HG03469 (cell line): ENCODE data around the gene TBXAS1.
"Not testable (repeated sequence)": the region's sequence is repeated elsewhere in the genome, so short reads cannot be mapped to it uniquely, and the experiment has no call there.

Experiments used
- ATAC-seq: cut with Tn5 transposase; IDR thresholded peaks from one replicate; pipeline ENCODE4 v1.9.1; 2021; ENCODE audit warnings: mild to moderate bottlenecking, moderate library complexity, moderate number of reproducible peaks; ENCODE audit not compliant: unreplicated experiment

TBXAS1 gene

DNA sequence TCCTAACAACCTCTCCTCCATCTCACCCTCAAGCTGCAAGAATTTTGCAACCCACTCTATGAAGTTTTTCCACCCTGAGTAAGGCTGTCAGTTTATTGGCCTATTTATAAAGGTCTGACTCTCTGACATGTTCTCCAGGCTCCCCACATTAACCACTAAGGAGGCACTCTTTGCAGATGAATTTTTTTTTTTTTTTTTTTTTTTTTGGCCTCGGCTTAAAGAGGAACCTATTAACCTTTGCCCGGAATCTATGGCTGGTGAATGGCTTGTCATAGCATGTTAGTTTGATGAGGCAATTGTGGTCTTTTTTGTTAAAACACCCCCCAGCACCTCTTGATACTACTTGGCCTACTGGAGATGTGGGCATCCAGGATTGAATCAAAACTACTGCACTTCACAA is 57.1 kb downstream of the TBXAS1 start:
- no peak for ATAC-seq

DNA sequence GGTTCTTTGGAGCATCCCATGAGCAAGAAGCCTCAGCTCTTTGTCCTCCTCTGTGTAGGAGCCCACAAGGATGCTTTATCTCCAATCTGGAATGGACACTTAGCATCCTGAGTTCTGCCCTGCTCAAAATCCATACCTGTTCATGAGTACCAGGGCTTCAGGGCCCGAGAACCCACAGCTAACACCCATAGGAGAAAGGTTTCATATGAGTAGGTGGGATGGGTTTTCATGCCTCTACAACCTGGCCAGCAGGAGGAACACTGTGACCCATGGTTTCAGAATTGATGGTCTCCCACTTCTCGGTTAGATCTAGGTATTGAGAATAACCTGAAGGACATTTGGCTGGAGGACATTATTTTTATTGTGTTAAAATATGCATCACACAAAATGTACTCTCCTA is 57.8 kb downstream of the TBXAS1 start:
- no peak for ATAC-seq

GRCh38 chr7:139887992-139888481 is 59.0 kb downstream of the TBXAS1 start:
- no peak for ATAC-seq

DNA sequence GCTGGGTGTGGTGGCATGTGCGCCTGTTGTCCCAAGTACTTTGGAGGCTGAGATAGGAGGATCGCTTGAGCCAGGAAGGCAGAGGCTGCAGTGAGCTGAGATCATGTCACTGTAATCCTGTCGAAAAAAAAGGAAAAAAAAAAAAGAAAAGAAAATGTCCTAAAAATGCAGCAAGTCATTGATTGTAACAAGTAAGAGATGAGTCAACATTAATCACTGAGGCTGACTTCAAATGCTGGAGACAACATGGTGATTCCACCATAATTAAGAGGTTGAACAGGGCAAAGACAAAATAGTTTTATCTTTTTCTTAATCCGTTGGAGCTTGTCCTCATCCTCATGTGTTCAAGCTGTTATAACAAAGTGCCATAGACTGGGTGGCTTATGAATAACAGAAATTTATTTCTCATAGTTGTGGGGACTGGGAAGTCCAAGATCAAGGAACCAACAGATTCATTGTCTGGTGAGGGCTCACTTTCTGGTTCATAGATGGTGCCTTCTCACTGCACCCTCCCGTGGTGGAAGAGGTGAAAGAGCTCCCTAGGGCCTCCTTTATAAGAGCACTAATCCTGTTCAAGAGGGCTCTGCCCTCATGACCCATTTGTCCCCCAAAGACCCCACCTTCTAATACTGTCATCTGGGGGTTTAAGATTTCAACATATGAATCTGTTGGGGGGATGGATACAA is 60.3 kb downstream of the TBXAS1 start:
- ATAC-seq: no peak

- no peak for ATAC-seq
Observed at GRCh38 chr7:139893461-139893860, 64.4 kb downstream of the TBXAS1 start.

- peak; percentile 86 for ATAC-seq
Observed at GRCh38 chr7:139893999-139894398, 64.9 kb downstream of the TBXAS1 start.

GRCh38 chr7:139895141-139895829 is 66.2 kb downstream of the TBXAS1 start:
- no peak for ATAC-seq

GRCh38 chr7:139896288-139896687 is 67.2 kb downstream of the TBXAS1 start:
- no peak for ATAC-seq

DNA sequence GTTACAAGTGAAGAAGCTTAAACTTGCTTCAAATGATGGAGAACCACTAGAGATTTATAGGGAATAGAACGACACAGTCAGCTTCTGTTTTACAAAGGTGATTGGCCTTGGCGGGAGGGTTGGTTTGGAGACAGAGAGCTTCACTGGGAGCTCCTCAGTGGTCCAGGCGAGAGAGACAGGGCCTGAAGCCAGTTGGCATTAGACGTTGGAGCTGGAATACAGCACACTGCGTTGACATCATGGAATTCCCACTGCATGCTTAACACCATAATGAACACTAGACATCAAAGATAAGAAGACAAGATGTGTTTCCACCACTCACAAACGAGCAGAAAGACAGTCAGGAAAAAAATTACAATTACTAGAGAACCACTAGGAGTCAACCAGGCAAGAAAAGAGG is 67.8 kb downstream of the TBXAS1 start:
- no peak for ATAC-seq

- no peak for ATAC-seq
Observed at GRCh38 chr7:139897422-139898090, 68.5 kb downstream of the TBXAS1 start.

DNA sequence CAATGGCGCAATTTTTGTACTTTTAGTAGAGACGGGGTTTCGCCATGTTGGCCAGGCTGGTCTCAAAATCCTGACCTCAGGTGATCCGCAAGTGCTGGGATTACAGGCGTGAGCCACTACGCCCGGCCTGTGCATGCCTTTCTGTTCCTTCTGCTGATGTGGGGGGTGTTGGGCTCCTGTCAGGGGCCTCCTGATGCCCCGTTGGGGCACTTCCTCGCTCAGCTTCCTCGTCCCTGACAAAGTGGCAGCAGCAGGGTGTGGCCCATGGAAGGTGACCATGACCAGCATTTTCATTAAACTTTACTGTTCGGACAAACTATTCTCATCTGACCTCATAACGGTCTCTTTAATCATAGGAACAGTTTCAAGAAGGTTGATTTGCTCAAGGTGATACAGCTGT is 69.4 kb downstream of the TBXAS1 start:
- ATAC-seq: no peak

GRCh38 chr7:139899328-139899955 is 70.4 kb downstream of the TBXAS1 start:
- ATAC-seq: no peak

- ATAC-seq: no peak
Observed at GRCh38 chr7:139900326-139900725, 71.3 kb downstream of the TBXAS1 start.

GRCh38 chr7:139901056-139901795 is 72.2 kb downstream of the TBXAS1 start:
- no peak for ATAC-seq

DNA sequence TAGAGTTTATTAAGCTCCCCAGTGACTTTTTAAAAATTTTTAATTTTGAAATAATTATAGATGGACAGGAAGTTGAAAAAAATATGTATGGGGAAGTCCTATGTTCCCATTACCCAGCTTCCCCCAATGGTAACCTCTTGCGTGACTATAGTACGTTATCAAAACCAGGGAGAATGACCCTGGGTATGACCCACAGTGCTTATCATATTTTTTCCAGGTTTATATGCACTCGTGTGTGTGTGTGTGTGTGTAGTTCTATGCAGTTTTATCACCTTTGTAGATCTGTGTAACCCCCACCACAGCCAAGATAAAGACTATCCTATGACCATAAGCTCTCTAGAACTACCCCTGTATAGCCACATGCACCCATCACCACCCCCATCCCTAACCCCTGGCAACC is 72.8 kb downstream of the TBXAS1 start:
- no peak for ATAC-seq

DNA sequence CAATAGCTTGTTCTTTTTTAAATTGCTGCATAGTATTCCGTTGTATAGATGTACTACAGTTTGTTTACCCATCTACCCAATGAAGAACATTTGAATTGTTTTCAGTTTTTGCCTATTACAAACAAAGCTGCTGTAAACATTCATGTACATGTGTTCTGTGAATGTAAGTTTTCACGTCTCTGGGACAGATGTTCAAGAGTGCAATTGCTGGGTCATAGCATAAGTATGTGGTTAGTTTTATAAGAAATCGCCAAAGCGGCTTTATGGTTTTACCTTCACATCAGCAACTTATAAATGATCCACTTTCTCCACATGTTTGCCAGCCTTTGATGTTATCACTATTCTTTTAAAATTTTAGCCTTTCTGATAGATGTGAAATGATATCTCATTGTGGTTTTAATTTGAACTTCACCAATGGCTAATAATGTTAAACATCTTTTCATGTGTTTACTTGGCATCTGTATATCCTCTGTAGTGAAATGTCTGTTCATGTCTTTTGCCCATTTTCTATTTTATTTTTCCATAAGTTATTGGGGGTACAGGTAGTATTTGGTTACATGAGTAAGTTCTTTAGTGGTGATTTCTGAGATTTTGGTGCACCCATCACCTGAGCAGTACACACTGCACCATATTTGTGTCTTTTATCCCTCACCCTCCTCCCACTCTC is 73.5 kb downstream of the TBXAS1 start:
- no peak for ATAC-seq

DNA sequence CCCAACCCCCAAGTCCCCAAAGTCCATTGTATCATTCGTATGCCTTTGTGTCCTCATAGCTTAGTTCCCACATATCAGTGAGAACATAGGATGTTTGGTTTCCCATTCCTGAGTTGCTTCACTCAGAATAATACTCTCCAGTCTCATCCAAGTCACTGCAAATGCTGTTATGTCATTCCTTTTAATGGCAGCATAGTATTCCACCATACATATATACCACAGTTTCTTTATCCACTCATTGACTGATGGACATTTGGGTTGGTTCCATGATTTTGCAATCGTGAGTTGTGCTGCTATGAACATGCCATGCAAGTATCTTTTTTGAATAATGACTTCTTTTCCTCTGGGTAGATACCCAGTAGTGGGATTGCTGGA is 74.0 kb downstream of the TBXAS1 start:
- not testable (repeated sequence) for ATAC-seq

DNA sequence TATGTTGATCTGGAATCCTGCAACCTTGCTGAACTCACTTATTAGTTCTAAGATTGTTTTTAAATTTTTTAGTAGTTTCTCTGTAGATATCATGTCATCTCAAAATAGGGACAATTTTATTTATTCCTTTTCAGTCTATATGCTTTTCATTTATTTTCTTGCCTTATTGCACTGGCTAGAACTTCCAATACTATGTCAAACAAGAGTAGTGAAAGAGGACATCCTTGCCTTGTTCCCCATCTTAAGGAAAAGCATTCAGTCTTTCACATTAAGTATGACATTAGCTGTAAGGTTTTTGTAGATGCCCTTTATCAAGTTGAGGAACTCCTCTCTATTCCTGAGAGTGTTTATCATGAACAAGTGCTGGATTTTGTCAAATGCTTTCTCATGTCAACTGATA is 77.8 kb downstream of the TBXAS1 start:
- no peak for ATAC-seq

DNA sequence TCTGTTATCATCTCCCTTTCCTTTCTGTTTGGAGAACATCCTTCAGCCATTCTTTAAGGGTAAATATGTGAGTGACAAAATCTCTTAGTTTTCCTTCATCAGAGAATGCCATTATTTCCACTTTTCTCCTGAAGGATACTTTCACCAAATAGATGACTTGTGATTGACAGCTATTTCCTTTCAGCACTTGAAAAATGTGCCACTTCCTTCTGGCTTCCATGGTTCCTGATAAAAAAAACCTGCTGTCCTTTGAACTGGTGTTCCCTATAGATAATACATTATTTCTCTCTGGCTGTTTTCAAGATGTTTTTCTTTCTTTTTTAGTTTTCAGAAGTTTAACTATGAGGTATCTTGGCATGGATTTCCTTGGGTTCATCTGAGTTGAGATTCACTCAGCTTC is 79.7 kb downstream of the TBXAS1 start:
- no peak for ATAC-seq

GRCh38 chr7:139909379-139910050 is 80.5 kb downstream of the TBXAS1 start:
- ATAC-seq: no peak
